Skeletal muscle satellite cell (primary cell): ENCODE results near the gene MARK2.

Experiments used
- H3K27me3 ChIP-seq: 2 replicates; pipeline ENCODE4 v1.7.0; 2013; ENCODE audit warnings: low read length; ENCODE audit not compliant: control insufficient read depth, insufficient read depth
- H3K36me3 ChIP-seq: 2 replicates; pipeline ENCODE4 v1.7.0; 2013; ENCODE audit warnings: mild to moderate bottlenecking, control low read depth, low read length; ENCODE audit not compliant: insufficient read depth
- H3K4me1 ChIP-seq: 2 replicates; pipeline ENCODE4 v1.7.0; 2013; ENCODE audit warnings: low read length; ENCODE audit not compliant: control insufficient read depth, insufficient read depth
- H3K4me2 ChIP-seq: 2 replicates; pipeline ENCODE4 v1.7.0; 2013; ENCODE audit warnings: mild to moderate bottlenecking, low read length
- H3K4me3 ChIP-seq: 2 replicates; pipeline ENCODE4 v1.7.0; 2013; ENCODE audit warnings: low read length
- H3K9ac ChIP-seq: 2 replicates; pipeline ENCODE4 v1.7.0; 2013; ENCODE audit warnings: mild to moderate bottlenecking, low read depth, low read length, moderate library complexity
- H3K9me3 ChIP-seq: replicated peaks from 2 replicates; pipeline ENCODE4 v1.7.0; 2013; ENCODE audit warnings: mild to moderate bottlenecking, control low read depth, low read length

MARK2 gene

DNA sequence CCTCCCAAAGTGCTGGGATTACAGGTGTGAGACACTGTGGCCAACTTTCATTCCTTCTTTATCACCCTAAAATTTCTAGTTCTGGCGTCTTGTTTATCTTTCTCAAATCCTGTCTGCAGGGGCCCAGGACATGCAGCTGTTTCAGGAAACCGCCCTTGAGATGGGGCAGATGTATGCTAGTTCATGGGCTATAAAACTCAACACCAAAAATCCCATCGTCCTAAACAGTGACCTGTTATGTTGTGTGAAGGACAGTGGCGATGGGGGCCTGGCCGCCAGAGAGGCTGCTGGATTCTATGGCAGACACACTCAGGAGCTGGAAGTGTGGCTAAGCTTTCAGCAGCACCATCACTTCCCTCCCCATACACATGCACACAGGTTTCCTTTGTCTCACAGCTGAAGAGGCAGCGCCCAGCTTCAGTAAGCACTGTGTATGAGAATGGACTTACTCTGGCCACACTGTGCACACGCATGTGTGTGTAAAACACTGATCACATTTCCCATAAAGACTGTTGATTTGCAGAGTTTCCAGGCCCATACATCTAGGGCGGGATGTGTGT, 36.7 kb downstream of the MARK2 start:
- Histone ChIP-seq H3K4me3 (no peak overlapping the region), H3K4me1 (peaks cover 47% of the 10 kb centered on the region), H3K9me3 (no peaks in the 10 kb centered on the region), H3K4me2 (no peak overlapping the region), H3K36me3 (peaks cover 11% of the 10 kb centered on the region), H3K27me3 (no peaks in the 10 kb centered on the region), H3K9ac (no peak overlapping the region)

DNA sequence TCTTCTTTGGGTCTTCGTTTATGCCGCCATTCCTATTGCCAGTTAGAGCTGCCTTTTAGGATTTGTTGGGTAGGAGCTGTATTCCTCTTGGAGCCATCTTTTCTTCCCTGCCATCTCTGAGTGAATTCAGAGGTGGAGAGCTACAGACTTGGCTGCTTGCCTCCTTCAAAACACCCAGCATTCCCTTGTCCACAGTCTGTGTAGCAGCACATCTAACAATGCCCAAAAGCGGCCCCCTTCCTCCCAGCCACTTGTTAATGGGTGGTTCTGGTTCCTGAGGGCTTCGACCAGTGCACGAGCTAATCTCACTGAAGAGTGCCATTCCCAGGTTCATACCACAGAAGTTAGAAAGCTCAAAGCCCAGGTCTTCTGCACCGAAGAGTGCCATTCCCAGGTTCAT, 37.7 kb downstream of the MARK2 start:
- Histone ChIP-seq H3K4me2 (no peak overlapping the region), H3K27me3 (no peaks in the 10 kb centered on the region), H3K4me3 (no peak overlapping the region), H3K9ac (no peak overlapping the region), H3K36me3 (peaks cover 11% of the 10 kb centered on the region), H3K4me1 (peaks cover 40% of the 10 kb centered on the region), H3K9me3 (no peaks in the 10 kb centered on the region)

DNA sequence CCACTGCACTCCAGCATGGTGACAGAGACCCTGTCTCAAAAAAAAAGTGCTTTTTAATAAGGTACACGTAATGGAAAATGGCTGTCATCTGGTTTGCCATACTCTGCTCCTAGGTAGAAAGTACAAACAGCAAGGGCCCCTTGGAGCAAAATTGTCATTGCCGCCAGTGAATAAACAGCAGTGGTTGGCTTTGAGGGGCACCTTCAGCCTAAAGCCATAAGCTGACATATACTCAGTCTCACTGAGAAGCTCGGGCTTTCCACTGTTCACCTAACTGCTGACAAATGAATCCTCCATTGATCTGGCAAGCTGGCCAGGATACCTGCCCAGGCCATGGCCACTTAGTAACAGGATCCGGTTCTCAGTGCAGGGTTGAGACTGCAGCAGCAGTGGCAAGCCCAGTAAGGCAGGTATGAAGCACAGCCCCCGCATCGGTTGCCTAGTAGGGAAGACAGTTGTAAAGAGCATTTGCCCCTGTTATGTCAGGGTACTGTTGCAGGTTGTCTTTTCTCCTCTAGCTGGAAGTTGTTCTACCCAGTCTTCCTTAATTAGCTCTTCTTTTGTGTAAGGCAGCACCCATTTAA, 38.8 kb downstream of the MARK2 start:
- no peaks in the 10 kb centered on the region for H3K27me3 ChIP-seq
- H3K9ac ChIP-seq = no peak overlapping the region
- peaks cover 30% of the 10 kb centered on the region for H3K4me1 ChIP-seq
- H3K9me3 ChIP-seq = no peaks in the 10 kb centered on the region
- H3K4me2 ChIP-seq = no peak overlapping the region
- H3K36me3 ChIP-seq = peaks cover 11% of the 10 kb centered on the region
- H3K4me3 ChIP-seq = no peak overlapping the region

DNA sequence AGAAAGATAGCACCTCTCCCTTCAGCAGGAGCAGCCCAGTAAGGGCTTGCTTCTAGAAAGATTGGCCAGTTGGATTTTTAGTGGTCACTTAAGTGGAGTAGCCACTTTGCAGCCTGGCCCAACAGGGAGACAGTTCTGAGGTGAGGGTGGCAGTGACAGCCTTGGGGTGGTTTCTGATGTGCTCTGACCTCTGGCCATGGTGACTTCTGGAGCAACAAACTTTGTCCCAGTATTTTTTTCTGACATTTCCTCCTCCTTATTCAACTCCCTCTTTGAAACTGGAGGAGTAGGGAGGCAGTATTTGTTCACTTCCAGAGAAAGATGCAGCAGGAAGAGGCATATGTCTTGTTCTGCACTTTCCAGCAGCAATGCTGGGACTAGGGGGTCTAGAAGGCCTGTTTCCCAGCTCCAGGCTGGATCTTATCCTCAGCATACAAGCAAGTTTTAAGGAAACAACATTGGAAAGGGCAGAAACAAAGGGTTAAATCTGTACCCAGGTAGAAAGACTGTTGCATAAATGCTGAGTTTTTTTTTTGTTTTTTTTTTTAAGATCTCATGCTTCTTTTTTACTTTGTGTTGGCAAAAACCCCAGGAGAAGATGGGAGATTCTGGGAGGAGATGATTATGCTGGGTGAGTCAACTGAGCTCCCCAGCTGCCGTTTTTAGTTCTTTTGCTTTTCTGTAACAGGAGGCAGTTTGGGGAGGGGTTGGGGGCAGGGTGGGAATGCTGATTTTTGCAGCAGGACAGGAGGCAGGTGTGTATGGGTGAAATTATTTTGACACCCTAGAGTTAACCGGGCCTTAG, 40.9 kb downstream of the MARK2 start:
- H3K36me3 ChIP-seq = peaks cover 7% of the 10 kb centered on the region
- no peaks in the 10 kb centered on the region for H3K9me3 ChIP-seq
- no peak overlapping the region for H3K9ac ChIP-seq
- no peak overlapping the region for H3K4me3 ChIP-seq
- peaks cover 23% of the 10 kb centered on the region for H3K4me1 ChIP-seq
- no peaks in the 10 kb centered on the region for H3K27me3 ChIP-seq
- H3K4me2 ChIP-seq = peak overlapping the region; percentile 62

DNA sequence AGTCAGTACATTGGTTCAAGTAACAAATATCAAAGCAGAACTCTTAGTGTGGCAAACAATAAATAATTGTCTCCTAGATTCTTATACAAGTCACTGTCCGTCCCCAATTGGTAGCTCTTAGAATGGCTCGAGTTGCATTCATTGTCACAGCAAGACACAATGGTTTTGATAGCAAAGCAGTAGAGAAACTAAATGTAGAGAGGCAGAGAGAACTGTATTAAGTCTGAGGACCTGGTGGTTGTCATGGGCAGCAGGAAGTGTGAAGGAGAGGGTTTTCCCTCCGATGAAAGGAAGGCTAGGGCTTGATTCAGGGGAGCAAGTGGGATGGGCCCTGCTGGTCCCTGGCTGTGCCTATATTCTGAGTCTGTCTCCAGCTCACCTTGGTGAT, 41.5 kb downstream of the MARK2 start:
- Histone ChIP-seq H3K9me3 (no peaks in the 10 kb centered on the region), H3K27me3 (no peaks in the 10 kb centered on the region), H3K36me3 (peaks cover 7% of the 10 kb centered on the region), H3K4me3 (no peak overlapping the region), H3K9ac (no peak overlapping the region), H3K4me1 (peaks cover 23% of the 10 kb centered on the region), H3K4me2 (peak overlapping the region; percentile 62)

GRCh38 chr11:63882555-63883242, 43.8 kb downstream of the MARK2 start:
- no peak overlapping the region for H3K4me3 ChIP-seq
- no peaks in the 10 kb centered on the region for H3K27me3 ChIP-seq
- H3K36me3 ChIP-seq = no peaks in the 10 kb centered on the region
- no peak overlapping the region for H3K9ac ChIP-seq
- H3K9me3 ChIP-seq = no peaks in the 10 kb centered on the region
- peaks cover 34% of the 10 kb centered on the region for H3K4me1 ChIP-seq
- H3K4me2 ChIP-seq = no peak overlapping the region

- Histone ChIP-seq H3K36me3 (no peaks in the 10 kb centered on the region), H3K4me1 (peaks cover 41% of the 10 kb centered on the region)
Observed at GRCh38 chr11:63883791-63884190, 44.9 kb downstream of the MARK2 start.

GRCh38 chr11:63884196-63884932, 45.5 kb downstream of the MARK2 start:
- Histone ChIP-seq H3K4me1 (peaks cover 36% of the 10 kb centered on the region), H3K27me3 (no peaks in the 10 kb centered on the region), H3K9me3 (no peaks in the 10 kb centered on the region), H3K4me3 (no peak overlapping the region), H3K9ac (no peak overlapping the region), H3K4me2 (no peak overlapping the region), H3K36me3 (no peaks in the 10 kb centered on the region)

More at GRCh38 chr11:63883791-63884190, 44.9 kb downstream of the MARK2 start:
- Histone ChIP-seq H3K9ac (no peak overlapping the region), H3K4me2 (no peak overlapping the region), H3K9me3 (no peaks in the 10 kb centered on the region), H3K4me3 (no peak overlapping the region), H3K27me3 (no peaks in the 10 kb centered on the region)

DNA sequence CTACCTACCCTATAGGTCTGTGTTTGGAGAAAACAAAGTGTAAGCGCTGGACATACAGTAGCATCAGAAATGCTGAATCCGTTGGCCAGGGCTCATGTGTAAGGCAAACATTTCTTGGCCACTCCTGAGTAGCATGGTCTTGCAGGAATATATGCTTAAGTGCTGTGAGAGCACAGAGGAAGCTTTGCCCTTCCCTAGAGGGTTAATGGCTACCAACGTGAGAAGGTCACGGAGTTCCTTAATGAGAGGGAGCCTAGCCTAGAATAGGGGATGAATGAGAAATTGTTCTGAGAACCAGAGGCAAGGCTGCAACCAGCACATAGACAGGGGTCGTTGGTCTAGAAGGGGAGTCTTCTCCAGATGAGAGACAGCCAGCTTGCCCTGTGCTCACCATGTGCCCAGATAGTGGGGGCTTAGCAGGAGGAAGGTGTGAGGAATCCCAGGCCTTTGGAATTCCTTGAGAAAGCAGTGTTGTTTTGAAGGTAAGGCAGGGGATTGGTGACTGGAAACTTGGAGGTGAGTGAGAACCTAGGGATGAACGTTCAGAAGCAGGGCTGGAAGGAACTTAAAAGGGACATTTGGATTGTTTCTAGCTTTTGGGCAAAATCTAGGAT, 48.6 kb downstream of the MARK2 start:
- peaks cover 21% of the 10 kb centered on the region for H3K4me1 ChIP-seq

DNA sequence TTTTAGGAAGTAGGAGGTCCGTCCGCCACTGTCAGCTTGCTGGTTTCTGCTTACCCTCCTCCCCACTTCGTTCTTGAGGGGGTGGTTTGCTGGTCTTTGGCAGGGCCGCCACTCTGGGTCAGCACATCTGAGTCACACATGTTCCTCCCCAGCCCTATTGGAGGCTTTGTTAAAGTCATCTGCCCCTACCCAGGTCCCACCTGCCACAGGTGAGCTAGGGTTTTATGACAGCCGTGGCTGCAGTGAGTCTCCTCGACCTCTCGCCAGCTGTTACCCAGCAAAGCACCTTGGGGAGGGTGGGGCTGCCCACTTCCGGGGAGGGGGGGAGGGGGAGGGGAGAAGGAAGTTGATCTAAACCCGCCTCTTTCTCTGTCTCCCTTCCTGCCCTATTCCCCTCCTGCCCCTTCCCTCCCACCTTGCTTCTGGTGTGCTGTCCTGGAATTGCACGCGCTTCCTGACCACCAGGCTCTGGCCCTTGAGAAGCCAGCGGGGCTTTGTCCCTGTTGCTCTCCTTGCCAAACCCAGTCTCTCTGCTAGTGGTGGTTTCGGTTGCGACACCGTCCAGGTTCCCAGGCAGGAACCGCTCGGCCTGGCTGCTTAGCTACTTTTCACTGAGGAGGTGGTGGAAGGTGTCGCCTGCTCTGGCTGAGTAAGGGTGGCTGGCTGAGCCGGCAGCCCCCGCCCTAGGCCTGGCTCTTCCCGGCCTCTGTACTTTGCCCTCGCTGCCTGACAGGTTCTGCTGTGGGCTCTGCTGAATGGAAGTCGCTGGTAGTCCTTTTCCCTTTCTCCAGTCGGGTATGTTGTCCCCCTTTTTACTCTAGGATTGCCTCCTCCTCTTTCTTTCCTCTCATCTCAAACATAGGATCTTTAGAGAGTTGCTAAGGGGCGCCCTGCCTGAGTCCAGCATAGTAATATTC, 49.5 kb downstream of the MARK2 start:
- Histone ChIP-seq H3K36me3 (no peaks in the 10 kb centered on the region), H3K4me3 (peak overlapping the region; percentile 16), H3K9me3 (no peaks in the 10 kb centered on the region), H3K9ac (no peak overlapping the region), H3K4me1 (peaks cover 21% of the 10 kb centered on the region), H3K4me2 (peak overlapping the region; percentile 65), H3K27me3 (no peaks in the 10 kb centered on the region)

More for the DNA sequence above, 48.6 kb downstream of the MARK2 start:
- Histone ChIP-seq H3K9ac (no peak overlapping the region), H3K4me3 (no peak overlapping the region), H3K27me3 (no peaks in the 10 kb centered on the region), H3K4me2 (peak overlapping the region; percentile 65), H3K36me3 (no peaks in the 10 kb centered on the region), H3K9me3 (no peaks in the 10 kb centered on the region)
